Measurements from ENCODE around the gene DNAJC11. TPM values are rescaled to one million over a fixed set of nuclear protein-coding genes. Genes with fewer than 3 reads are reported as not detected.

The DNAJC11 gene
- total RNA-seq, 4 donors from 2014 or later: 62.9 to 119 (median 63.4) TPM

GRCh38 chr1:6692956-6693355, 8.7 kb downstream of the DNAJC11 start:
- no peak for DNase-seq
- no peak for TF ChIP-seq POLR2A (IDR thresholded peaks at IDR 0.05)
- no peak for TF ChIP-seq CTCF (IDR thresholded peaks at IDR 0.05)

GRCh38 chr1:6691507-6691906, 10.1 kb downstream of the DNAJC11 start:
- TF ChIP-seq CTCF (IDR thresholded peaks at IDR 0.05): no peak
- TF ChIP-seq POLR2A (IDR thresholded peaks at IDR 0.05): no peak
- no peaks in the 10 kb centered on the region for H3K4me1 ChIP-seq

More at GRCh38 chr1:6692956-6693355, 8.7 kb downstream of the DNAJC11 start:
- H3K4me3 ChIP-seq: no peak overlapping the region
- H3K27ac ChIP-seq: no peak overlapping the region
- no peaks in the 10 kb centered on the region for H3K4me1 ChIP-seq
- H3K9me3 ChIP-seq: no peaks in the 10 kb centered on the region
- H3K27me3 ChIP-seq: no peaks in the 10 kb centered on the region
- H3K36me3 ChIP-seq: no peaks in the 10 kb centered on the region

GRCh38 chr1:6690186-6690585, 11.4 kb downstream of the DNAJC11 start:
- H3K4me1 ChIP-seq: no peaks in the 10 kb centered on the region
- H3K4me3 ChIP-seq: no peak overlapping the region
- no peak for DNase-seq
- TF ChIP-seq POLR2A (IDR thresholded peaks at IDR 0.05) (no peak), CTCF (IDR thresholded peaks at IDR 0.05) (no peak)
- H3K27ac ChIP-seq: no peak overlapping the region
- H3K36me3 ChIP-seq: no peaks in the 10 kb centered on the region
- H3K9me3 ChIP-seq: no peaks in the 10 kb centered on the region
- H3K27me3 ChIP-seq: no peaks in the 10 kb centered on the region

More at GRCh38 chr1:6691507-6691906, 10.1 kb downstream of the DNAJC11 start:
- Histone ChIP-seq H3K36me3 (no peaks in the 10 kb centered on the region), H3K27ac (no peak overlapping the region), H3K9me3 (no peaks in the 10 kb centered on the region), H3K4me3 (no peak overlapping the region), H3K27me3 (no peaks in the 10 kb centered on the region)
- DNase-seq: no peak

GRCh38 chr1:6688757-6689156, 12.9 kb downstream of the DNAJC11 start:
- Histone ChIP-seq H3K4me1 (no peaks in the 10 kb centered on the region), H3K36me3 (no peaks in the 10 kb centered on the region), H3K27ac (no peak overlapping the region), H3K27me3 (no peaks in the 10 kb centered on the region), H3K9me3 (no peaks in the 10 kb centered on the region), H3K4me3 (no peak overlapping the region)
- TF ChIP-seq POLR2A (IDR thresholded peaks at IDR 0.05) (no peak), CTCF (IDR thresholded peaks at IDR 0.05) (no peak)
- no peak for DNase-seq

GRCh38 chr1:6688001-6688400, 13.6 kb downstream of the DNAJC11 start:
- Histone ChIP-seq H3K9me3 (no peaks in the 10 kb centered on the region), H3K27me3 (no peaks in the 10 kb centered on the region), H3K4me3 (no peak overlapping the region), H3K27ac (no peak overlapping the region), H3K36me3 (no peaks in the 10 kb centered on the region), H3K4me1 (no peaks in the 10 kb centered on the region)
- TF ChIP-seq CTCF (IDR thresholded peaks at IDR 0.05) (no peak), POLR2A (IDR thresholded peaks at IDR 0.05) (no peak)
- DNase-seq: no peak

- H3K4me1 ChIP-seq: no peaks in the 10 kb centered on the region
- no peak for DNase-seq
- no peaks in the 10 kb centered on the region for H3K9me3 ChIP-seq
- no peaks in the 10 kb centered on the region for H3K27me3 ChIP-seq
- H3K4me3 ChIP-seq: no peak overlapping the region
- no peak overlapping the region for H3K27ac ChIP-seq
- no peaks in the 10 kb centered on the region for H3K36me3 ChIP-seq
- TF ChIP-seq CTCF (IDR thresholded peaks at IDR 0.05) (no peak), POLR2A (IDR thresholded peaks at IDR 0.05) (no peak)
These were observed 15.3 kb downstream of the DNAJC11 start for GRCh38 chr1:6686294-6686693.

Measured in Peyer's patch (tissue), 4 donors.